ENCODE measurements around the gene PNP. TPM values are rescaled to one million over a fixed set of nuclear protein-coding genes. Genes with fewer than 3 reads are reported as not detected.

PNP gene
- total and polyA plus RNA-seq, 4 donors = 15.5 to 119 (median 37.0) TPM

DNA sequence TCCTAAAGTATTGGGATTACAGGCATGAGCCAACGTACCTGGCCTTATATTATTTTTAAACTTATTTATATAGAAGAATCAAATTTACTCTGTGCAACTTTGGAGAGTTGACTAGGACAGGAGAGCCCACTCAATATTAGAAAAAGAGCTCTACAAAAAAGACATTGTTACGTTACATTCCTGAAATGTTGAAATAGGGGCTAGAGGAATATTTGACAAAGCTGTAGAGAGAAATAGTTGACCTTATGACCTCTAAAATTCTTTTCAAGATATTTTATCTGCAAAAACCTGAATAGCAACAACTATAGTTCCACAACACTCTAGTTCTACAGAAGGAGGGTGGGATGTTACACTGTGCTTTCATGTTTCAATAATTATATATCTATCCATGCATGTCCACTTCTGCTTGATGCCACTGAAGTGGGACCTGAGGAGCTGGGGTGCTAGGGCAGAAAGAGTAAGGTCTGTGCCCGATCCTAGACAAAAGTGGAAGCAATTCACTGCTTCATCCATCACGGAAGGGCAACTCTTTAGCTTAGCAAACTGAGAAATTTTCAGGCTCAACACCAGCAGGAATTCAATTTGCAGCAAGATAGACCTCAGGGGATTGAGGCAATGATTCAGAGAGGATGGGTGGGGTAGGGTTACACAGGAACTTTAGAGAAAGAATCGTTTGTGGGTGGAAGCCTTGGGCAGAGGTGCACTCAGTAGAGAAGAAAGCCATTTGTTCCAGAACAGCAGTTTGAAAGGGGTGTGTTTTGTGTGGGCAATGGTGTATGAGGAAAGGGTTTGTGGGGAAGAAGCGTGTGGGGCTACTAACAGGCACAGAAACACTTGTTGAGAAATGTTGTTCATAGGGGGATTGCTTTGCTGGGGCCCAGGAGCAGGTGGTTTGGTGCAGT lies 20.1 kb downstream of the PNP start:
- Histone ChIP-seq H3K27ac (ENCODE audit: low read depth in 1 of 2, low read length in 1 of 2) (peak overlapping the region in 1 of 2 donors; percentile 35), H3K4me1 (ENCODE audit: control insufficient read depth in 5 of 5, insufficient read depth in 5 of 5, low read length in 5 of 5) (peaks cover 0 to 3% (median 0%) of the 10 kb centered on the region in 5 donors), H3K9me3 (ENCODE audit: control insufficient read depth in 4 of 4, insufficient read depth in 3 of 4, low read length in 3 of 4) (no peaks in the 10 kb centered on the region), H3K36me3 (ENCODE audit: control insufficient read depth in 4 of 4, insufficient read depth in 4 of 4, low read length in 4 of 4) (no peaks in the 10 kb centered on the region), H3K4me3 (no peak overlapping the region), H3K27me3 (ENCODE audit: control insufficient read depth in 3 of 3, insufficient read depth in 3 of 3, low read length in 2 of 3) (no peaks in the 10 kb centered on the region), H3K9ac (ENCODE audit: insufficient read depth in 1 of 2, low read length in 2 of 2) (no peak overlapping the region)
- WGBS, 2 donors = 29 to 38% methylated on average over 6 of the region's 6 CpGs
- TF ChIP-seq, protein P1, sequence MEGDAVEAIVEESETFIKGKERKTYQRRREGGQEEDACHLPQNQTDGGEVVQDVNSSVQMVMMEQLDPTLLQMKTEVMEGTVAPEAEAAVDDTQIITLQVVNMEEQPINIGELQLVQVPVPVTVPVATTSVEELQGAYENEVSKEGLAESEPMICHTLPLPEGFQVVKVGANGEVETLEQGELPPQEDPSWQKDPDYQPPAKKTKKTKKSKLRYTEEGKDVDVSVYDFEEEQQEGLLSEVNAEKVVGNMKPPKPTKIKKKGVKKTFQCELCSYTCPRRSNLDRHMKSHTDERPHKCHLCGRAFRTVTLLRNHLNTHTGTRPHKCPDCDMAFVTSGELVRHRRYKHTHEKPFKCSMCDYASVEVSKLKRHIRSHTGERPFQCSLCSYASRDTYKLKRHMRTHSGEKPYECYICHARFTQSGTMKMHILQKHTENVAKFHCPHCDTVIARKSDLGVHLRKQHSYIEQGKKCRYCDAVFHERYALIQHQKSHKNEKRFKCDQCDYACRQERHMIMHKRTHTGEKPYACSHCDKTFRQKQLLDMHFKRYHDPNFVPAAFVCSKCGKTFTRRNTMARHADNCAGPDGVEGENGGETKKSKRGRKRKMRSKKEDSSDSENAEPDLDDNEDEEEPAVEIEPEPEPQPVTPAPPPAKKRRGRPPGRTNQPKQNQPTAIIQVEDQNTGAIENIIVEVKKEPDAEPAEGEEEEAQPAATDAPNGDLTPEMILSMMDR (IDR thresholded peaks at IDR 0.05; ENCODE audit: control extremely low read depth, extremely low read depth) = no peak
- DNase-seq = peak in 2 of 3 donors; percentile 9 to 11
- no peak for ATAC-seq (ENCODE audit: insufficient read depth, low FRiP score)

DNA sequence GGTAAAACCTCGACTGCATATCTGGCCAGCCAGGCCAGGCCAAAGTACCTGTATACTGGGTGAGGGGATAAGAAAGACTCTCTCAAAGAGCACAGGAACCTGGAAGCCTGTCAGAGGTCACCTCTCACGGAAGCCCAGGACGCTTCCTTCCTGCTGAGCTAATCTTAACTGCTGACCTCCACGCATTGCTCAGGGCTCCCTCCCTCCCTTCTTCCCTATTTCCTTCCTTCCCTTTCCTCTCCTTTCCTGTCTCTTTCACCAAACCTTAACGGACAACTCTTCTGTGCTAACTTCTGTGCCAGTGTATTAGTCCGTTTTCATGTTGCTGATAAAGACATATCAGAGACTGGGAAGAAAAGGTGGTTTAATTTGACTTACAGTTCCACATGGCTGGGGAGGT lies 21.4 kb downstream of the PNP start:
- H3K4me3 ChIP-seq = no peak overlapping the region
- no peak overlapping the region for H3K9ac ChIP-seq (ENCODE audit: insufficient read depth in 1 of 2, low read length in 2 of 2)
- no peaks in the 10 kb centered on the region for H3K36me3 ChIP-seq (ENCODE audit: control insufficient read depth in 4 of 4, insufficient read depth in 4 of 4, low read length in 4 of 4)
- peaks cover 0 to 3% (median 0%) of the 10 kb centered on the region in 5 donors for H3K4me1 ChIP-seq (ENCODE audit: control insufficient read depth in 5 of 5, insufficient read depth in 5 of 5, low read length in 5 of 5)
- TF ChIP-seq, protein P1 (IDR thresholded peaks at IDR 0.05; ENCODE audit: control extremely low read depth, extremely low read depth) = no peak
- no peak for ATAC-seq (ENCODE audit: insufficient read depth, low FRiP score)
- no peaks in the 10 kb centered on the region for H3K27me3 ChIP-seq (ENCODE audit: control insufficient read depth in 3 of 3, insufficient read depth in 3 of 3, low read length in 2 of 3)
- H3K27ac ChIP-seq (ENCODE audit: low read depth in 1 of 2, low read length in 1 of 2) = no peak overlapping the region
- H3K9me3 ChIP-seq (ENCODE audit: control insufficient read depth in 4 of 4, insufficient read depth in 3 of 4, low read length in 3 of 4) = no peaks in the 10 kb centered on the region
- DNase-seq = no peak
- WGBS, 2 donors = 34 to 50% methylated on average over 6 of the region's 6 CpGs

DNA sequence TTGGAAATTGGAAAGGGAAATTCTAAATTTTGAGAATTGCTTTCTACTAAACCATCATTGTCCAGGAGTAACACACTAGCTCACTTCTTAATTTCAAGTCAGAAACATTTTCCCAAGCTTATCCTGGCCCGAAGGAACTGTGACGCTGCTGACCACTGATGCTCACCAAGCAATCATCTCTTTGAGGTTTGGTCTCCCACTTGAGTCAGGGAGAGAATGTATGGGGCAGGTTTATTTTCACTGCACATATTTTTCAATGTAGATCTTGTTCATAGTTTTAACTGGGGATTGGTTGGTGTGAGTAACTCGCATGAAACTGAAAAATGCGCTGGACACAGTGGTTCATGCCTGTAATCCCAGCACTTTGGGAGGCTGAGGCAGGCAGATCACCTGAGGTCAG lies 23.3 kb downstream of the PNP start:
- 96 to 98% methylated on average over 4 of the region's 4 CpGs for WGBS, 2 donors
- TF ChIP-seq, protein P1 (IDR thresholded peaks at IDR 0.05; ENCODE audit: control extremely low read depth, extremely low read depth) = no peak

More for the DNA sequence above, 23.3 kb downstream of the PNP start:
- Histone ChIP-seq H3K4me3 (no peak overlapping the region), H3K9me3 (ENCODE audit: control insufficient read depth in 4 of 4, insufficient read depth in 3 of 4, low read length in 3 of 4) (no peaks in the 10 kb centered on the region), H3K4me1 (ENCODE audit: control insufficient read depth in 5 of 5, insufficient read depth in 5 of 5, low read length in 5 of 5) (peaks cover 0 to 3% (median 0%) of the 10 kb centered on the region in 5 donors), H3K27ac (ENCODE audit: low read depth in 1 of 2, low read length in 1 of 2) (no peak overlapping the region), H3K36me3 (ENCODE audit: control insufficient read depth in 4 of 4, insufficient read depth in 4 of 4, low read length in 4 of 4) (no peaks in the 10 kb centered on the region), H3K27me3 (ENCODE audit: control insufficient read depth in 3 of 3, insufficient read depth in 3 of 3, low read length in 2 of 3) (no peaks in the 10 kb centered on the region), H3K9ac (ENCODE audit: insufficient read depth in 1 of 2, low read length in 2 of 2) (no peak overlapping the region)
- no peak for DNase-seq
- ATAC-seq (ENCODE audit: insufficient read depth, low FRiP score) = no peak
